Measurements from ENCODE around the gene CWC22.
"Not testable (repeated sequence)": the region's sequence is repeated elsewhere in the genome, so short reads cannot be mapped to it uniquely, and the experiment has no call there.

Gene CWC22

GRCh38 chr2:180003073-180003472, 4.0 kb downstream of the CWC22 start:
- DNase-seq, result no peak

GRCh38 chr2:180002198-180002770, 4.8 kb downstream of the CWC22 start:
- no peak for DNase-seq

- DNase-seq, result no peak
Observed at GRCh38 chr2:180001726-180002125, 5.4 kb downstream of the CWC22 start.

- no peak for DNase-seq
Observed at GRCh38 chr2:180000434-180000833, 6.7 kb downstream of the CWC22 start.

- no peak for DNase-seq
Observed at GRCh38 chr2:179999000-179999399, 8.1 kb downstream of the CWC22 start.

- DNase-seq, result no peak
Observed at GRCh38 chr2:179995741-179996515, 11.2 kb downstream of the CWC22 start.

GRCh38 chr2:179991344-179991743, 15.8 kb downstream of the CWC22 start:
- DNase-seq, result no peak

- DNase-seq, result no peak
Observed at GRCh38 chr2:179990676-179991317, 16.3 kb downstream of the CWC22 start.

GRCh38 chr2:179987916-179988315, 19.2 kb downstream of the CWC22 start:
- DNase-seq, result no peak

- no peak for DNase-seq
Observed at GRCh38 chr2:179985163-179985820, 21.8 kb downstream of the CWC22 start.

- DNase-seq, result no peak
Observed at GRCh38 chr2:179983250-179983932, 23.7 kb downstream of the CWC22 start.

GRCh38 chr2:179981085-179981484, 26.0 kb downstream of the CWC22 start:
- DNase-seq, result no peak

- DNase-seq, result no peak
Observed at GRCh38 chr2:179974761-179975160, 32.3 kb downstream of the CWC22 start.

- DNase-seq, result no peak
Observed at GRCh38 chr2:179966778-179967394, 40.2 kb downstream of the CWC22 start.

GRCh38 chr2:179965291-179966258, 41.5 kb downstream of the CWC22 start:
- DNase-seq, result no peak

- no peak for DNase-seq
Observed at GRCh38 chr2:179963626-179964025, 43.5 kb downstream of the CWC22 start.

GRCh38 chr2:179958251-179958650, 48.8 kb downstream of the CWC22 start:
- DNase-seq, result not testable (repeated sequence)

GRCh38 chr2:179954026-179954425, 53.1 kb downstream of the CWC22 start:
- no peak for DNase-seq

GRCh38 chr2:179953359-179953758, 53.7 kb downstream of the CWC22 start:
- no peak for DNase-seq

- no peak for DNase-seq
Observed at GRCh38 chr2:179952658-179953057, 54.4 kb downstream of the CWC22 start.

GRCh38 chr2:179951680-179952079, 55.4 kb downstream of the CWC22 start:
- no peak for DNase-seq
